ENCODE measurements around the gene DGKQ. TPM values are rescaled to one million over a fixed set of nuclear protein-coding genes. Genes with fewer than 3 reads are reported as not detected.
"Not testable (repeated sequence)": the region's sequence is repeated elsewhere in the genome, so short reads cannot be mapped to it uniquely, and the experiment has no call there.

DGKQ gene
- total RNA-seq, 2 experiments from 2014 or later: 17.6 to 19.2 TPM

DNA sequence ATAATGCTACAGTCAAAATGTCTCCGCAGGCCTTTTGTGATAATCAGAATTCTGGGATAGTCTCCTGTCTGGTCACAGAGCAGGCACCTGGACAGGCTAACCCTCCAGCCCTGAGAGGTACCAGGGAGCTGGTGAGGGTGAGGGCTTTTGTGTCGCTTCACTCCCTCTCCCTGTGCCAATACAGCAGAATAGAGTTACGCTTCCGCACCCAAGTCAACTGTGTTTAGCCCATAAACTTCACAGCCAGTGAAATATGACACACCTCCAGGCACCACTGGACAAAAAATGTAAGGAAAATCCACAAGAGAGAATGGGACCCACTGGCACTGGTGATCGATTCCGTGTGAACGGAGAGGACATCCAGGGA, 42.6 kb downstream of the DGKQ start:
- CTCF ChIA-PET: interaction anchor here (0.8 kb wide), 1 partner anchor 188 kb away, joined by 3 read pairs; no protein-coding TSS in a partner anchor

GRCh38 chr4:930028-930551, 43.3 kb downstream of the DGKQ start:
- peaks cover 25% of the 10 kb centered on the region for H3K36me3 Mint-ChIP-seq (ENCODE audit: low read depth)
- H3K4me3 Mint-ChIP-seq: peak overlapping the region; percentile 98
- peak overlapping the region in 1 of 2 donors; percentile 27 for H3K27ac ChIP-seq (ENCODE audit: low read depth in 1 of 2, low read length in 2 of 2)
- H3K9me3 ChIP-seq (ENCODE audit: control insufficient read depth in 1 of 2, insufficient read depth in 1 of 2, low read length in 2 of 2): no peaks in the 10 kb centered on the region
- H3K27me3 Mint-ChIP-seq: no peaks in the 10 kb centered on the region
- H3K4me1 Mint-ChIP-seq (ENCODE audit: low read depth): peaks cover 55% of the 10 kb centered on the region
- CTCF ChIA-PET: no interaction called here
- peak overlapping the region; percentile 97 for H3K4me3 ChIP-seq (ENCODE audit: low read length)
- peaks cover 5% of the 10 kb centered on the region for H3K36me3 ChIP-seq (ENCODE audit: insufficient read depth, low read length)
- POLR2A ChIA-PET: interaction anchor here (0.9 to 3.3 kb wide), 3 partner anchors 126 to 148 kb away, joined by 3 to 18 read pairs (median 3); no protein-coding TSS in a partner anchor
- intact Hi-C loops (cut with DNase I, micrococcal nuclease): loop anchor here (5.0 to 10.0 kb wide), 8 partner anchors 57 to 925 kb away; partner anchors contain the start of genes IDUA (in 2 of the 2), ATP5ME (in 1 of the 2), CPLX1 (in 1 of the 2) and FAM53A (in 1 of the 2)
- H3K27me3 ChIP-seq (ENCODE audit: control insufficient read depth in 1 of 2, insufficient read depth in 2 of 2, low read length in 2 of 2): no peaks in the 10 kb centered on the region
- H3K9me3 Mint-ChIP-seq: no peaks in the 10 kb centered on the region
- H3K27ac Mint-ChIP-seq: peak overlapping the region; percentile 98
- TF ChIP-seq CTCF (IDR thresholded peaks at IDR 0.05): no peak
- peaks cover 58% of the 10 kb centered on the region for H3K4me1 ChIP-seq (ENCODE audit: insufficient read depth, low read length)
- ATAC-seq (ENCODE audit: poor library complexity) (no peak), DNase-seq (peak in 3 of 14 experiments; percentile 27 to 44 (median 32))

More for the DNA sequence above, 42.6 kb downstream of the DGKQ start:
- intact Hi-C loops (cut with DNase I, micrococcal nuclease): loop anchor here (5.0 to 10.0 kb wide), 8 partner anchors 56 to 924 kb away; partner anchors contain the start of genes IDUA (in 2 of the 2), ATP5ME (in 1 of the 2), CPLX1 (in 1 of the 2) and FAM53A (in 1 of the 2)
- H3K27ac Mint-ChIP-seq: peak overlapping the region; percentile 98
- no peaks in the 10 kb centered on the region for H3K9me3 Mint-ChIP-seq
- Histone ChIP-seq H3K27ac (ENCODE audit: low read depth in 1 of 2, low read length in 2 of 2) (peak overlapping the region; percentile 75), H3K27me3 (ENCODE audit: control insufficient read depth in 1 of 2, insufficient read depth in 2 of 2, low read length in 2 of 2) (no peaks in the 10 kb centered on the region), H3K4me3 (ENCODE audit: low read length) (peak overlapping the region; percentile 97), H3K9me3 (ENCODE audit: control insufficient read depth in 1 of 2, insufficient read depth in 1 of 2, low read length in 2 of 2) (no peaks in the 10 kb centered on the region), H3K4me1 (ENCODE audit: insufficient read depth, low read length) (peaks cover 51% of the 10 kb centered on the region), H3K36me3 (ENCODE audit: insufficient read depth, low read length) (peaks cover 5% of the 10 kb centered on the region)
- H3K36me3 Mint-ChIP-seq (ENCODE audit: low read depth): peaks cover 25% of the 10 kb centered on the region
- ATAC-seq (ENCODE audit: poor library complexity) (no peak), DNase-seq (no peak)
- peak overlapping the region; percentile 98 for H3K4me3 Mint-ChIP-seq
- peaks cover 49% of the 10 kb centered on the region for H3K4me1 Mint-ChIP-seq (ENCODE audit: low read depth)
- POLR2A ChIA-PET: interaction anchor here (0.9 to 3.3 kb wide), 4 partner anchors 56 to 149 kb away, joined by 3 to 18 read pairs (median 10); partner anchors contain the start of gene IDUA
- no peaks in the 10 kb centered on the region for H3K27me3 Mint-ChIP-seq
- no peak for TF ChIP-seq CTCF (IDR thresholded peaks at IDR 0.05)

DNA sequence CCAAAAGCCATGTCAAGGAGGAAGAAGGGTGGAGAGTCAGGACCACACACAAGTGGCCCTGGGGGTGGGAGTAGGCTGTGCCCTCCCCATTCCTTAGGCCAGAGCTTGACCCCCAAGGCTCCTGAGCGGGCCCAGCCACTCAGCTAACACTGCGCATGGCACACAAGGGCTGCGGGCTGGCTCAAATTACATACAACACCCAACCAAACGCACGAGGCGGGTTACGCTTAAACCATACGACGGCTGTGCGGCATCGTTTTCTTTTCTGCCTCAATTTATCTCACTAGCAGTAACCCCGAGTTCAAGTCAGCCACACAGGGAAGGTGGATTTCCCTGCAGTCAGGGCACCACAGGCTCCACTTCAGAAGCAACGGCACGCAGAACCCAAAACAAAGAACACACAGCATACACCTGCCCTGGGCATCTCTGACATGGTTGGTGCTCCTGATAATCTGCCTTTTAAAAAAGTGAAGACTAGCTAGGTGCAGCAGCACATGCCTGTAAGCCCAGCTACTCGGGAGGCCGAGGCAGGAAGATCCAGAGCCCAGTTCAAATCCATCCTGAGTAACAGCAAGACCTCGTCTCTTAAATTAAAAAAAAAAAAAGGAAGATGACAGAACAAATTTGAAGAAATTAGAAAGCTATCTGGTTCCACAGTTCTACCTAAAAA, 44.1 kb downstream of the DGKQ start:
- H3K36me3 Mint-ChIP-seq (ENCODE audit: low read depth): peaks cover 25% of the 10 kb centered on the region
- ATAC-seq (ENCODE audit: poor library complexity) (no peak), DNase-seq (peak in 1 of 14 experiments; percentile 12)
- no peaks in the 10 kb centered on the region for H3K27me3 Mint-ChIP-seq
- Histone ChIP-seq H3K27me3 (ENCODE audit: control insufficient read depth in 1 of 2, insufficient read depth in 2 of 2, low read length in 2 of 2) (no peaks in the 10 kb centered on the region), H3K9me3 (ENCODE audit: control insufficient read depth in 1 of 2, insufficient read depth in 1 of 2, low read length in 2 of 2) (no peaks in the 10 kb centered on the region), H3K36me3 (ENCODE audit: insufficient read depth, low read length) (peaks cover 5% of the 10 kb centered on the region), H3K4me1 (ENCODE audit: insufficient read depth, low read length) (peaks cover 66% of the 10 kb centered on the region), H3K27ac (ENCODE audit: low read depth in 1 of 2, low read length in 2 of 2) (no peak overlapping the region), H3K4me3 (ENCODE audit: low read length) (no peak overlapping the region)
- no peaks in the 10 kb centered on the region for H3K9me3 Mint-ChIP-seq
- intact Hi-C loops (cut with DNase I, micrococcal nuclease): no loop called here
- H3K27ac Mint-ChIP-seq: no peak overlapping the region
- CTCF ChIA-PET: no interaction called here
- POLR2A ChIA-PET: no interaction called here
- no peak overlapping the region for H3K4me3 Mint-ChIP-seq
- peaks cover 62% of the 10 kb centered on the region for H3K4me1 Mint-ChIP-seq (ENCODE audit: low read depth)
- no peak for TF ChIP-seq CTCF (IDR thresholded peaks at IDR 0.05)

- CTCF ChIA-PET; DNase-seq; H3K36me3 ChIP-seq (ENCODE audit: insufficient read depth, low read length); H3K4me3 ChIP-seq (ENCODE audit: low read length); H3K27me3 ChIP-seq (ENCODE audit: control insufficient read depth in 1 of 2, insufficient read depth in 2 of 2, low read length in 2 of 2); intact Hi-C loops (cut with DNase I, micrococcal nuclease); H3K27ac Mint-ChIP-seq; H3K27ac ChIP-seq (ENCODE audit: low read depth in 1 of 2, low read length in 2 of 2); H3K27me3 Mint-ChIP-seq; ATAC-seq (ENCODE audit: poor library complexity); POLR2A ChIA-PET; H3K4me3 Mint-ChIP-seq; H3K9me3 ChIP-seq (ENCODE audit: control insufficient read depth in 1 of 2, insufficient read depth in 1 of 2, low read length in 2 of 2); H3K9me3 Mint-ChIP-seq: not testable (repeated sequence)
- H3K4me1 ChIP-seq (ENCODE audit: insufficient read depth, low read length): peaks cover 76% of the 10 kb centered on the region
- Mint-ChIP-seq H3K36me3 (ENCODE audit: low read depth) (peaks cover 26% of the 10 kb centered on the region), H3K4me1 (ENCODE audit: low read depth) (peaks cover 63% of the 10 kb centered on the region)
Measured at GRCh38 chr4:927566-927965, 45.8 kb downstream of the DGKQ start.
